Muscle of arm (tissue), 12 donors: ENCODE results near the gene TTLL4. TPM values are rescaled to one million over a fixed set of nuclear protein-coding genes. Genes with fewer than 3 reads are reported as not detected.

Source experiments
- DNase-seq: peaks from one replicate; pipeline ENCODE4 v3.0.0-alpha.2; 2013
- polyA plus RNA-seq, 12 donors: library from polyadenylated mRNA; unstranded; fragments of 120-200 nt; gene quantifications; one replicate each; pipeline ENCODE4 v1.2.1, GENCODE V29; 2013; ENCODE audit not compliant: insufficient read length in 12 of 12

Gene TTLL4
- polyA plus RNA-seq, 12 donors, result 17.1 to 71.2 (median 30.0) TPM; not detected in 1

DNA sequence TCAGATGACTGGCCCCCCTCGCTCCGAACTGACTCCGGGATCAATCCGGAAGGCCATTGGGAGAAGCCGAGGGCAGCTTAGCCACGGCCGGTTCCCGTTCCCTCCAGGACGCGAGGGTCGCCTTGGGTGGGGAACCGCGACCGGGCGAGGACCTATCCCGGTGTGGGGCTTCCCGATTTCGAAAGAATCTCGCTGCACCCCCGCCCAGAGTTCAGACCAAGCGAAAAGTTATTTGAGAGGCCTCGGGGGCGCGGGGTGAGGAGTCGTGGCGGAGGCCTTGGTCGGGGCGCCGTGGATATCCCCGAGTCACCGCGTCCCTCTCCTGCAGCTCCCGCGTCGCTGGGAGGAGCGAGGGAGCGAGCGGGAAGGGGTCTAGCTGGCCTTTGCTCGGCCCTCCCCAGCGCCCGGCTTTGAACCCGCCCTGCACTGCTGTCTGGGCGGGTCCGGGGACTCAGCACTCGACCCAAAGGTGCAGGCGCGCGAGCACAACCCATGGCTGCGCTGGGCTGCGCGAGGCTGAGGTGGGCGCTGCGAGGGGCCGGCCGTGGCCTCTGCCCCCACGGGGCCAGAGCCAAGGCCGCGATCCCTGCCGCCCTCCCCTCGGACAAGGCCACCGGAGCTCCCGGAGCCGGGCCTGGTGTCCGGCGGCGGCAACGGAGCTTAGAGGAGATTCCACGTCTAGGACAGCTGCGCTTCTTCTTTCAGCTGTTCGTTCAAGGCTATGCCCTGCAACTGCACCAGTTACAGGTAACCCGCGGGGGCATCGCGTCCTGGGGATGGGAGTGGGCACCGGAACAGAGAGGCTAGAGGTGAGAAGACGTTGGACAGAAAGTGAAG is 71.3 kb downstream of the TTLL4 start, which contains the start of gene CYP27A1:
TSS of gene CYP27A1 (plus strand) at position 457 of the 837 bp plus-strand sequence. CDS start at position 493, 36 bp downstream.
- peak; percentile 62 for DNase-seq

DNA sequence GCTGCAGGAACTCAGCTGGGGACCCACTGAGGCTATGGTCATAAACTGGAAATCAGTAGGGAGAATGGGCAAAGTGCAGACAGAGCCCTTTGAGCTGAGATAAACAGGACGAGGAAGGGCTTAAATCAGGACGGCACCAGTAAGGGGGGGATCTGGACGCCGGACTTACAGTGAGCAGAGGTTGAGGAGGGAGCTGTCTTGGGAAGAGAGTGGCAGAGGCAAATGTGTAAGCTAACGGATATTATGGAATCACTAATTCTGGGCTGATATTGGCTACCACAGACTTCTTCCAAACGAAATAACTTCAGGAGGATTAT is 71.9 kb downstream of the TTLL4 start:
- peak; percentile 31 for DNase-seq

DNA sequence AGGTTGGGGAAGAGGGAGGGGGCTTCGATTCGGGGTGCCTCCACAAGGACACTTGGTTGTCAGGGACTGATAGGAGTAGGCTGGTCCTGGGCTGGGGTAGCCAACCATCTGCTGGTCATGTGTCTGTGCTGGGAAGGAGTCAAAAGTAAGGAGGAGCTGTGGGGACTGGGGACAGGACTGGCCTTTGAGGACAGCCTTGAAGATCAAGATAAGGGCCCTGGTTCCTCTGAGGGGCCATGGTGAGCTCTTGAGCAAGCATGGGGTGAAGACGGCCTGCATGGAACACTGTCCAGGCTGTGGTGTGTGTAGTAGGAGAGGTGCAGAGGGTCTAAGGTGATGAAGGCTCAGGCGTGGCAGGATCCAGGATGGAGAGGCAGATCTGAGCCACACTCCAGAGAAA is 73.1 kb downstream of the TTLL4 start:
- DNase-seq, result no peak

DNA sequence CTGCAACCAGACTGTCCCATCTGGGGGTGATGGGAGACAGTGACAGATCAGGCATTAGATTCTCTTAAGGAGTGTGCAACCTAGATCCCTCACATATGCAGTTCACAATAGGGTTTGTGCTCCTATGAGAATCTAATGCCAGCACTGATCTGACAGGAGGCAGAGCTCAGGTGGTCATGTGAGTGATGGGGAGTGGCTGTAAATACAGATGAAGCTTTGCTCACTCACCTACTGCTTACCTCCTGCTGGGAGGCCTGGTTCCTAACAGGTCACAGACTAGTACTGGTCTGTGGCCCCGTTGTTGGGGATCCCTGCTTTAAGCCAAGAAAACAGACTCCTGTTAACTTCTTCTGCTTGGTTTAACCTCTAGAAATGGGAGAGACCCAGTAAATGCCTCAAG is 74.5 kb downstream of the TTLL4 start:
- no peak for DNase-seq

DNA sequence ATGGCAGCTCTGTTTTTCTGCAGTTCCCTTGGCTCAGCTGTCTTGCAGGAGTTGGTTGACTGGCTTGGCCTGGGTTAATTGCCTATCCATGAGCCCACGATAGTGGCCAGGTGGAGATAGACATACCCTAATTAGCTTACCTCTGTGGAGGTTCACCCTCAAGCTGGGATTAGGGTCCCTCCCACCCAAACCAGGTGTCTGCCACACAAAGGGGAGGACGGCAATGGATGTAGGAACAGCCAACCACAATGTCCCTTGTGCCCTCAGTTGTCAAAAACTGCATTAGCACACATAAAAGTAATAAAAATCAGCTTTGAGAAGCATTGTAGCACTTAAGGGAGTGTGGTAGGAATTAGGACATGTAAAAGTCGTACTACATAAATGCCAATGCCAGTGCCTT is 75.5 kb downstream of the TTLL4 start:
- DNase-seq, result no peak

DNA sequence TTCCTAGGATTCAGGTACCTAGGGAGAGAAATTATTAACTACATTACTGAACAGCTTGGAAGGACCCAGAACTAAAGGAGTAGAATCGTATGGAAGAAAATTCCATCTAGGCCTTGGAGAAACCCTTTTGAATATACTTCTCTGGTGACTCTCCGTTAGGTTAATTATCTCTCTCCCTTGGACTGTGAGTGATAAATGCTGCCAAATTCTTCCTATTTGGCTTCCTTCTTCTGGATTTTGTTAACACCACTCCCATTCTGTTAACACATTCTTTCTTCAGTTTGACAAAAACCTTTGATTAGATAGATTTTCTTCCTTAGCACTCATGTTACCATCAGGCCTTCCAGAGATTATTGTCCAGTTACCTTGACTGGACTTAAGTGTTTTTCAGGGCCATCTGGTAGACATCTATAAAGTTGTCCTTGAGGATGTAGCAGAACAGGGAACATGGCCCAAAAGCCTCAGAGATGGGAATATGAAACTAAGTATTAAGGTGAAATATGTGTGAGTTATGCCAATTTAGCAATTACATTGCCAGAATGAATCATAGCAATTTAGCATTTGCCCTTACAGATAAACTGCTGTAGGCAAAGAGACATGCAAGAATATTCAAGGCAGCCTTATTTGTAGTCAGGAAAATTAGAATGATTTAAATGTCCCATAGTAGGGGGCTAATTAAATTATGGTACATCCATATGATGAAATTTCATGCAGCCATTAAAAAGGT is 78.1 kb downstream of the TTLL4 start:
- no peak for DNase-seq

DNA sequence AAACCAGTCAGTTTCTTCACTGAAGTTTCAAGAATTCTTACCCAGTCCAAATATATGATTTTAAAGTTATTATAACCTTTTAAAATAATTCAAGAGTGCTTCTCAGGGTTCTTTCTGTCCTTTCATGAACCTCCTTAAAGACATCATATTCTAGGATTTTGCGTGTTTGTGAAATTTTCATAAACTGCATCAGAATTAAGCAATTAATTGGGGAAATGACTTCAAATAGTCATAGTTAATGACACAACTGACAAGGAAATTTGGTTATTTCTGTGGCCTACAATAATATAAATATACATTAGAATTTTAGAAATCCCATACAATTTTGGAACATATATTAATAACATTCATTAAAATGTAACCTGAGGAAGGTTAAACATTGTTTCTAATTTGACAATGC is 81.8 kb downstream of the TTLL4 start:
- no peak for DNase-seq

DNA sequence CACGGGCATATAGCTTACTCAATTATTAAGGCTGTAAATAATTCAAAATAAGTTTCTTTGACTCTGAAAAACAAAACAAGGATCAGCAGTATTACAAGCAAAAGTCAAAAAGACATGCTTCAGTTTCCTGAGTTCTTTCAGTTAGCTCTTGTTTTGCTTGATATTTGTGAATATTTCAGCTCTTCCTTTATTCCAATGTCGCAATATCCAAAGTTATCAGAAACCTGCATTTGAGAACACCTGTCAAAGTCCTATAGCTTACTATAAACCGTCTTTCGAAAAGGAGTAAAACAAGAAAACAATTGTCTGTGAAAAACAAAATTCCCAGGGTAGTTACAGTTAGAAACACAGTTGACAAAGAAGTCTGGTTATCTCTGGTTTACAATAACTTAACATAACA is 86.1 kb downstream of the TTLL4 start:
- DNase-seq, result no peak

DNA sequence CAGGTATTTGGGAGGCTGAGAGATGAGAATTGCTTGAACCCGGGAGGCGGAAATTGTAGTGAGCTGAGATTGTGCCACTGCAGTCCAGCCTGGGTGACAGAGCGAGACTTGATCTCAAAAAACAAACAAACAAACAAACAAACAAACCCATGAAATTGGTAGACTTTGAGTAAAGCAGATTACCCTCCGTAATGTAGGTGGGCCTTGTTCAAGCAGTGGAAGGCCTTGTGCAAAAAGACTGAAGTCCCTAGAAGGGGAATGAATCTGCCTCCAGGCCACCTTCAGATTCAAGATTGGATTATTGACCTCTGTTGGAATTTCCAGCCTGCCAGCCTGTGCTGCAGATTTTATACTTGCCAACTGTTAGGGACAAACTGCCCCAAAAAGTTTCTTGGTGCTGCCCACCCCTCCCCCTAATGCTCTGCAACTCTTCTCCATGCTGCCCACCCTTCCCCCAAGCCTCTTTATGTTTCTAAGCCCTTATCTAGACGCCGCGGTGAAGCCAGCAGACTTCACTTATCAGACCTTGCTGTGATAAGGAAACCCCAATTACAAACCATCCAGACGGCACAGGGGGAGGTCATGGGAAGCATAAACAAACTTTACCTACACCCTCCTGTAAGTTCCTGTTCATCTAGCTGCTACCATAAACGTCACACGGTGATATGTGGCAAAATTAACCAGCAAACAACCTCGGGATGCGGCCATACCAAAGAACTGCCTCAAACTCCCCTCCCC is 88.3 kb downstream of the TTLL4 start:
- no peak for DNase-seq

DNA sequence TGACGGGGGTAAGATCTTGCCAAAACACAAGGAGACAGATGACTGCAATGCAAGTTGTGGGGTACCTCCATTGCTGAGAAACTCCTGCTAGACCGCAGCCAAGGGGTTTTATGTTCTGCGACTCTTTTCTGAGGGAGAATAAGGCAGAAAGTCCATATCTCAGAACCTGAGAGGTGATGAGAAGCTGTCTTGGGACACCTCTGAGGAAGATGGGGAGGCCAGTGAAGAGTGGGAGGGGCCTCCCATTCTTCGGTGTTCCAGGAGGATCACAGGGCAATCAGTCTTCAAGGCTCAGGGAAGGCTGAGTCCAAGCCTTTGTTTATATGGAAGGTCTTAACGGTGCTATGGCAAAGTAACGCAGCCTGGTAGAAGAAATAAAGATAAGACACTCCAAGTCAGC is 89.4 kb downstream of the TTLL4 start:
- DNase-seq, result no peak

DNA sequence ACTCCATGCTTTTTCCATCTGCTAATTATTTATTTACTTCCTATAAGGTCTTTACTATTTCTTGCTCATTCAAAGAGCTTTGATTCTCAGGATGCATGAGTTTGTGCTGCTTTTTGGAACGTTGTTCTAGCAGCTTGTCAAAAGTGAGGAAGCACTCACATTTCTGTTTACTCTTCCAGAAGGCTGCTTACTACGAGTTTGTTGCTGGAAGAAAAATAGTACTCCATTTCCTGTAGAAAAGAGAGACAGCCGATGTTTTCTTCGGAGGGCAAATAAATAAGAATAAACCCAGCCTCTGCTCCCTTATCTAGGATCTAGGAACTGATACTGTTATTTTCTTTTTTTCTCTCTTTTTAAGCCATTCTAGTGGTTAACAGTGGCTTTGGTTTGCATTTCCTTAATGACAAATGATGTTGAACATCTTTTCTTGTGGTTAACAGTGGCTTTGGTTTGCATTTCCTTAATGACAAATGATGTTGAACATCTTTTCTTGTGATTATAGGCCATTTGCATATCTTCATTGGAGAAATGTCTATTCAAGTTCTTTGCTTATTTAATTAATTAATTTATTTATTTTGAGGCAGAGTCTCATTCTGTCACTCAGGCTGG is 91.9 kb downstream of the TTLL4 start:
- no peak for DNase-seq

DNA sequence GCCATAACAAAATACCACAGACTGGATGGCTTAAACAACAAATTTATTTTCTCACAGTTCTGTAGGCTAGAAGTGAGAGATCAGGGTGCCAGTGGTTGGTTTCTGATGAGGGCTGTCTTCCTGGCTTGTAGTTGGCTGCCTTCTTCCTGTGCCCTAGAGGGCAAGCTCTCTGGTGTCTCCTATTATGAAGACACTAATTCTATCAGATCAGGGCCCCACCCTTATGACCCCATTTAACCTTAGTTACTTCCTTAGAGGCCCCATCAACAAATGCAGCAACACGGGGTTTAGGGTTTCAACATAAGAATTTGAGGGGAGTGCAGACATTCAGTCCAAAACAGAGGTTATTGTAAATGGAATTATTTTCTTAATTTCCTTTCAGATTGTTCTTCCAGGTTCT is 94.2 kb downstream of the TTLL4 start:
- DNase-seq, result no peak

Other genes starting within 250 kb of the TTLL4 start
- 10 to 100 TPM in 10 of 12 donors, 1 to 10 TPM in 1, not detected in 1; 8.6 to 14.2 (median 11.8) TPM for gene USP37, start 142.5 kb upstream of the TTLL4 start, polyA plus RNA-seq
- 10 to 100 TPM in 11 of 12 donors, not detected in 1; 30.5 to 53.3 (median 40.9) TPM for gene CNOT9, start 142.0 kb upstream of the TTLL4 start, polyA plus RNA-seq
- gene PLCD4, start 102.9 kb upstream of the TTLL4 start, polyA plus RNA-seq, result 10 to 100 TPM in 11 of 12 donors, not detected in 1; 23.9 to 67.3 (median 52.2) TPM
- 10 to 100 TPM in 10 of 12 donors, 1 to 10 TPM in 1, not detected in 1; 9.6 to 20.3 (median 12.4) TPM for gene ZNF142, start 51.2 kb upstream of the TTLL4 start, polyA plus RNA-seq
- gene BCS1L, start 51.2 kb upstream of the TTLL4 start, polyA plus RNA-seq, result 10 to 100 TPM in 11 of 12 donors, not detected in 1; 19.2 to 46.1 (median 38.2) TPM
- gene RNF25, start 38.8 kb upstream of the TTLL4 start, polyA plus RNA-seq, result 10 to 100 TPM in 11 of 12 donors, not detected in 1; 11.3 to 44.8 (median 26.1) TPM
- gene STK36, start 38.7 kb upstream of the TTLL4 start, polyA plus RNA-seq, result 10 to 100 TPM in 11 of 12 donors, not detected in 1; 19.4 to 56.6 (median 24.9) TPM
- gene CYP27A1, start 71.3 kb downstream of the TTLL4 start, polyA plus RNA-seq, result 10 to 100 TPM in 11 of 12 donors, not detected in 1; 10.3 to 25.6 (median 22.3) TPM
- 10 to 100 TPM in 9 of 12 donors, 1 to 10 TPM in 2, not detected in 1; 7.4 to 35.9 (median 25.3) TPM for gene PRKAG3, start 121.0 kb downstream of the TTLL4 start, polyA plus RNA-seq
- 1 to 10 TPM in 2 of 12 donors, under 1 TPM in 3, not detected in 7; 0.09 to 9.6 (median 0.78) TPM for gene WNT6, start 149.0 kb downstream of the TTLL4 start, polyA plus RNA-seq
- 1 to 10 TPM in 2 of 12 donors, under 1 TPM in 5, not detected in 5; 0.08 to 5.2 (median 0.37) TPM for gene WNT10A, start 170.0 kb downstream of the TTLL4 start, polyA plus RNA-seq
- under 1 TPM in 3 of 12 donors, not detected in 9; 0.07 to 0.19 (median 0.07) TPM for gene CDK5R2, start 248.8 kb downstream of the TTLL4 start, polyA plus RNA-seq